Keratinocyte (primary cell): ENCODE results near the gene MVB12B.

ENCODE experiments used
- CTCF ChIP-seq, 3 experiments: IDR thresholded peaks in 1 of 3; conservative IDR thresholded peaks in 1 of 3; optimal IDR thresholded peaks in 1 of 3; 2 replicates in 2 of 3; 3 replicates in 1 of 3; pipeline versions ENCODE3 to v1.5.1; 2011; ENCODE audit warnings: low read length in 3 of 3, mild to moderate bottlenecking in 3 of 3, moderate library complexity in 2 of 3, control low read depth in 1 of 3, inconsistent platforms in 1 of 3; ENCODE audit not compliant: insufficient read depth in 2 of 3; ENCODE audit errors: extremely low read depth in 1 of 3
- EZH2 ChIP-seq: IDR thresholded peaks from one replicate; pipeline ENCODE4 v1.6.1; 2012; ENCODE audit warnings: inconsistent platforms, mild to moderate bottlenecking, low read length, moderate library complexity

GRCh38 chr9:126348911-126349550 is 22.4 kb downstream of the MVB12B start:
- no peak for TF ChIP-seq EZH2
- TF ChIP-seq CTCF (optimal IDR thresholded peaks at IDR 0.05 in 1 of 3, IDR thresholded peaks at IDR 0.05 in 1 of 3, conservative IDR thresholded peaks at IDR 0.05 in 1 of 3; ENCODE audit: extremely low read depth in 1 of 3, insufficient read depth in 2 of 3, low read length in 3 of 3) = no peak
